ENCODE measurements around the gene CTNNA3.

DNA sequence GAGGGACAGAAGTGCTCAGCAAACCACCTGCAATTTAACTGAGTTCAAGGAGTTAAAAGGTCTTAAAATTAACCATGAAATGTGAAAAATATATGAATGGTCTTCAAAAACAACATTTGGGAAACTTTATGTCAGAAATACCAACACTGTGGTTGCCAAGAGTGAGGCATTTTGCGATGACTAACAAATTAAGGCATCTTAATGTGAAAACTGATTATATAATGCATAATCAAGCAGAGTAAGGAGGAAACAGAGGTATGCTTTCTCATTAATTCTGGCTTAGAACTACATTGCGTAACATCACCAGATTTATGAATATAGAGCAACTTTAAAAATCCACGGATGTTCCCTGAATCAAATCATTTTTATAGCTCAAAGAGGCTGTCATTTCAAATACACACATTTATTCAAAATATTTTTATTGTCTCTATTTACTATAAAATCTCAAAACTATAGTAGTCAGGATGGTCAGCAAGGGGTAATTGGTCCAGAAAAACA is 434.6 kb downstream of the CTNNA3 start:
- no peak for TF ChIP-seq POLR2A (IDR thresholded peaks at IDR 0.05)
- TF ChIP-seq, protein P1, sequence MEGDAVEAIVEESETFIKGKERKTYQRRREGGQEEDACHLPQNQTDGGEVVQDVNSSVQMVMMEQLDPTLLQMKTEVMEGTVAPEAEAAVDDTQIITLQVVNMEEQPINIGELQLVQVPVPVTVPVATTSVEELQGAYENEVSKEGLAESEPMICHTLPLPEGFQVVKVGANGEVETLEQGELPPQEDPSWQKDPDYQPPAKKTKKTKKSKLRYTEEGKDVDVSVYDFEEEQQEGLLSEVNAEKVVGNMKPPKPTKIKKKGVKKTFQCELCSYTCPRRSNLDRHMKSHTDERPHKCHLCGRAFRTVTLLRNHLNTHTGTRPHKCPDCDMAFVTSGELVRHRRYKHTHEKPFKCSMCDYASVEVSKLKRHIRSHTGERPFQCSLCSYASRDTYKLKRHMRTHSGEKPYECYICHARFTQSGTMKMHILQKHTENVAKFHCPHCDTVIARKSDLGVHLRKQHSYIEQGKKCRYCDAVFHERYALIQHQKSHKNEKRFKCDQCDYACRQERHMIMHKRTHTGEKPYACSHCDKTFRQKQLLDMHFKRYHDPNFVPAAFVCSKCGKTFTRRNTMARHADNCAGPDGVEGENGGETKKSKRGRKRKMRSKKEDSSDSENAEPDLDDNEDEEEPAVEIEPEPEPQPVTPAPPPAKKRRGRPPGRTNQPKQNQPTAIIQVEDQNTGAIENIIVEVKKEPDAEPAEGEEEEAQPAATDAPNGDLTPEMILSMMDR (IDR thresholded peaks at IDR 0.05) = no peak
